ENCODE data around the gene EFCAB6. TPM values are rescaled to one million over a fixed set of nuclear protein-coding genes. Genes with fewer than 3 reads are reported as not detected.

EFCAB6 gene
- total and polyA plus RNA-seq, 8 donors = 0.29 to 10.5 (median 3.5) TPM

- 71 to 88% (median 83%) methylated on average over 16 of the region's 16 CpGs for WGBS, 5 donors
- DNase-seq = no peak
- no peak overlapping the region for H3K4me3 ChIP-seq
Measured at GRCh38 chr22:43840851-43841250, 28.7 kb upstream of the EFCAB6 start.

GRCh38 chr22:43840431-43840830 lies 28.3 kb upstream of the EFCAB6 start:
- Histone ChIP-seq H3K4me1 (no peaks in the 10 kb centered on the region), H3K27me3 (peaks cover 0 to 32% (median 0%) of the 10 kb centered on the region in 3 donors), H3K4me3 (no peak overlapping the region), H3K36me3 (no peaks in the 10 kb centered on the region), H3K9me3 (no peaks in the 10 kb centered on the region), H3K27ac (no peak overlapping the region)
- no peak for DNase-seq
- 76 to 93% (median 82%) methylated on average over 10 to 13 of the region's 13 CpGs for WGBS, 5 donors
- intact Hi-C loops (cut with DNase I; ENCODE audit: low total_unique reads) = no loop called here
- no peak for TF ChIP-seq EP300 (IDR thresholded peaks at IDR 0.05)
- no peak for TF ChIP-seq POLR2AphosphoS5 (IDR thresholded peaks at IDR 0.05)
- no peak for TF ChIP-seq POLR2A (IDR thresholded peaks at IDR 0.05)
- no peak for TF ChIP-seq CTCF (IDR thresholded peaks at IDR 0.05)

More at GRCh38 chr22:43840851-43841250, 28.7 kb upstream of the EFCAB6 start:
- Histone ChIP-seq H3K4me1 (no peaks in the 10 kb centered on the region), H3K27ac (no peak overlapping the region), H3K36me3 (no peaks in the 10 kb centered on the region), H3K9me3 (no peaks in the 10 kb centered on the region), H3K27me3 (peaks cover 0 to 30% (median 0%) of the 10 kb centered on the region in 3 donors)
- intact Hi-C loops (cut with DNase I; ENCODE audit: low total_unique reads) = no loop called here
- TF ChIP-seq EP300 (IDR thresholded peaks at IDR 0.05) = no peak

- Histone ChIP-seq H3K27ac (no peak overlapping the region), H3K4me3 (no peak overlapping the region), H3K27me3 (peaks cover 0 to 32% (median 0%) of the 10 kb centered on the region in 3 donors), H3K4me1 (no peaks in the 10 kb centered on the region), H3K9me3 (no peaks in the 10 kb centered on the region), H3K36me3 (no peaks in the 10 kb centered on the region)
- intact Hi-C loops (cut with DNase I; ENCODE audit: low total_unique reads) = no loop called here
- DNase-seq = no peak
- WGBS, 5 donors = 38 to 54% (median 47%) methylated on average over 8 of the region's 8 CpGs
- TF ChIP-seq POLR2AphosphoS5 (IDR thresholded peaks at IDR 0.05) (no peak), EP300 (IDR thresholded peaks at IDR 0.05) (no peak), CTCF (IDR thresholded peaks at IDR 0.05) (no peak), POLR2A (IDR thresholded peaks at IDR 0.05) (no peak)
Measured at GRCh38 chr22:43839781-43840180, 27.7 kb upstream of the EFCAB6 start.

- H3K4me3 ChIP-seq = no peak overlapping the region
- H3K36me3 ChIP-seq = no peaks in the 10 kb centered on the region
- H3K9me3 ChIP-seq = no peaks in the 10 kb centered on the region
- TF ChIP-seq POLR2AphosphoS5 (IDR thresholded peaks at IDR 0.05) = no peak
- no peak for TF ChIP-seq EP300 (IDR thresholded peaks at IDR 0.05)
- no peak for TF ChIP-seq CTCF (IDR thresholded peaks at IDR 0.05)
- no peak for TF ChIP-seq POLR2A (IDR thresholded peaks at IDR 0.05)
- H3K4me1 ChIP-seq = no peaks in the 10 kb centered on the region
- intact Hi-C loops (cut with DNase I; ENCODE audit: low total_unique reads) = no loop called here
- no peak for DNase-seq
- no peak overlapping the region for H3K27ac ChIP-seq
- 91 to 93% (median 92%) methylated on average over 25 of the region's 25 CpGs for WGBS, 5 donors
- peaks cover 0 to 30% (median 0%) of the 10 kb centered on the region in 3 donors for H3K27me3 ChIP-seq
Measured at GRCh38 chr22:43838571-43839307, 26.6 kb upstream of the EFCAB6 start.

GRCh38 chr22:43838161-43838560 lies 26.1 kb upstream of the EFCAB6 start:
- Histone ChIP-seq H3K27ac (no peak overlapping the region), H3K27me3 (peaks cover 0 to 36% (median 0%) of the 10 kb centered on the region in 3 donors), H3K36me3 (no peaks in the 10 kb centered on the region), H3K9me3 (no peaks in the 10 kb centered on the region), H3K4me3 (no peak overlapping the region), H3K4me1 (no peaks in the 10 kb centered on the region)
- 73 to 87% (median 85%) methylated on average over 4 to 10 of the region's 10 CpGs for WGBS, 5 donors
- intact Hi-C loops (cut with DNase I; ENCODE audit: low total_unique reads) = no loop called here
- TF ChIP-seq CTCF (IDR thresholded peaks at IDR 0.05) (no peak), POLR2A (IDR thresholded peaks at IDR 0.05) (no peak)
- DNase-seq = no peak
